GM21360 (cell line): ENCODE measurements around the gene THEM4.

Experiments
- ATAC-seq: cut with Tn5 transposase; IDR thresholded peaks from one replicate; pipeline ENCODE4 v1.9.1; 2021; ENCODE audit warnings: mild to moderate bottlenecking, moderate library complexity; ENCODE audit not compliant: unreplicated experiment

The THEM4 gene

GRCh38 chr1:151909167-151910149 is at the start of gene THEM4:
Gene THEM4 (minus strand): TSS chr1:151909511. CDS start chr1:151909458, 53 bp downstream.
- peak; percentile 98 for ATAC-seq

- no peak for ATAC-seq
Observed at GRCh38 chr1:151958959-151959358, 49.6 kb upstream of the THEM4 start.

- no peak for ATAC-seq
Observed at GRCh38 chr1:151956957-151957497, 47.7 kb upstream of the THEM4 start.

- no peak for ATAC-seq
Observed at GRCh38 chr1:151953409-151954094, 44.2 kb upstream of the THEM4 start.

- ATAC-seq, result no peak
Observed at GRCh38 chr1:151952811-151953210, 43.5 kb upstream of the THEM4 start.

- no peak for ATAC-seq
Observed at GRCh38 chr1:151949371-151950193, 40.3 kb upstream of the THEM4 start.

- no peak for ATAC-seq
Observed at GRCh38 chr1:151948506-151948905, 39.2 kb upstream of the THEM4 start.

GRCh38 chr1:151947140-151947539 is 37.8 kb upstream of the THEM4 start:
- ATAC-seq, result no peak

- no peak for ATAC-seq
Observed at GRCh38 chr1:151945725-151946722, 36.7 kb upstream of the THEM4 start.

- no peak for ATAC-seq
Observed at GRCh38 chr1:151944857-151945575, 35.7 kb upstream of the THEM4 start.

- no peak for ATAC-seq
Observed at GRCh38 chr1:151944126-151944856, 35.0 kb upstream of the THEM4 start.

- ATAC-seq, result no peak
Observed at GRCh38 chr1:151943591-151943990, 34.3 kb upstream of the THEM4 start.

- no peak for ATAC-seq
Observed at GRCh38 chr1:151942882-151943281, 33.6 kb upstream of the THEM4 start.

GRCh38 chr1:151940541-151940940 is 31.2 kb upstream of the THEM4 start:
- no peak for ATAC-seq

- ATAC-seq, result no peak
Observed at GRCh38 chr1:151939779-151940178, 30.5 kb upstream of the THEM4 start.

- no peak for ATAC-seq
Observed at GRCh38 chr1:151939141-151939540, 29.8 kb upstream of the THEM4 start.

- ATAC-seq, result no peak
Observed at GRCh38 chr1:151936653-151937052, 27.3 kb upstream of the THEM4 start.

GRCh38 chr1:151935894-151936602 is 26.7 kb upstream of the THEM4 start:
- no peak for ATAC-seq
